ENCODE results near the gene PLIN4. TPM values are rescaled to one million over a fixed set of nuclear protein-coding genes. Genes with fewer than 3 reads are reported as not detected.

PLIN4 gene
- total RNA-seq, 2 experiments from 2014 or later = 0.13 to 0.32 TPM

DNA sequence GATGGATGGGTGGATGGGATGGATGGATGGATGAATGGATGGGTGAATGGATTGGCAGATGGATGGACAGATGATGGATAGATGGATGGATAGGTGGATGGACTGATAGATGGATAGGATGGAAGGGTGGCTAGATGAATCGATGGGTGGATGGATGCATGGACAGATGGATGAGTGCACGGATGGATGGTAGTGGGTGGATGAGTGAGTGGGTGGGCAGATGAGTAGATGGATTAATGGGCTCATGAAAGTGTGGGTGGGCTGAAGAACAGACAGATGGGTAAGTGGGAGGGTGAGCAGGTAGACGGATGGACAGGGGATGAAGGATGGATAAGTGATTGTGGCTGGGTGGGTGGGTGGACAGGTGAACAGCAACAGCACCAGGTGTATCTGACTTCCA lies 35.5 kb upstream of the PLIN4 start:
- TF ChIP-seq, protein P1, sequence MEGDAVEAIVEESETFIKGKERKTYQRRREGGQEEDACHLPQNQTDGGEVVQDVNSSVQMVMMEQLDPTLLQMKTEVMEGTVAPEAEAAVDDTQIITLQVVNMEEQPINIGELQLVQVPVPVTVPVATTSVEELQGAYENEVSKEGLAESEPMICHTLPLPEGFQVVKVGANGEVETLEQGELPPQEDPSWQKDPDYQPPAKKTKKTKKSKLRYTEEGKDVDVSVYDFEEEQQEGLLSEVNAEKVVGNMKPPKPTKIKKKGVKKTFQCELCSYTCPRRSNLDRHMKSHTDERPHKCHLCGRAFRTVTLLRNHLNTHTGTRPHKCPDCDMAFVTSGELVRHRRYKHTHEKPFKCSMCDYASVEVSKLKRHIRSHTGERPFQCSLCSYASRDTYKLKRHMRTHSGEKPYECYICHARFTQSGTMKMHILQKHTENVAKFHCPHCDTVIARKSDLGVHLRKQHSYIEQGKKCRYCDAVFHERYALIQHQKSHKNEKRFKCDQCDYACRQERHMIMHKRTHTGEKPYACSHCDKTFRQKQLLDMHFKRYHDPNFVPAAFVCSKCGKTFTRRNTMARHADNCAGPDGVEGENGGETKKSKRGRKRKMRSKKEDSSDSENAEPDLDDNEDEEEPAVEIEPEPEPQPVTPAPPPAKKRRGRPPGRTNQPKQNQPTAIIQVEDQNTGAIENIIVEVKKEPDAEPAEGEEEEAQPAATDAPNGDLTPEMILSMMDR (conservative IDR thresholded peaks at IDR 0.05; ENCODE audit: low read length) = no peak
- no peak for TF ChIP-seq EZH2phosphoT487 (IDR thresholded peaks at IDR 0.05; ENCODE audit: borderline replicate concordance, low read depth, low read length)
- Histone ChIP-seq H3K27ac (ENCODE audit: low read depth, low read length, poor library complexity, severe bottlenecking) (no peak overlapping the region), H3K4me2 (ENCODE audit: low read length) (no peak overlapping the region), H3K79me2 (ENCODE audit: insufficient read depth, low read depth, low read length) (no peaks in the 10 kb centered on the region), H4K20me1 (ENCODE audit: insufficient read depth, low read length) (no peaks in the 10 kb centered on the region), H3K4me1 (ENCODE audit: insufficient read depth, low read length, poor library complexity, severe bottlenecking) (no peaks in the 10 kb centered on the region), H3K36me3 (ENCODE audit: insufficient read depth, low read length) (no peaks in the 10 kb centered on the region), H3K4me3 (ENCODE audit: low read depth, low read length, poor library complexity, severe bottlenecking) (no peak overlapping the region), H3K9me3 (ENCODE audit: low read length) (no peaks in the 10 kb centered on the region), H3K9me2 (ENCODE audit: insufficient read depth, low read length) (no peaks in the 10 kb centered on the region), H2AFZ (ENCODE audit: low read length) (no peak overlapping the region)
- intact Hi-C loops (cut with micrococcal nuclease; ENCODE audit: unreplicated experiment) = no loop called here
- BruUV-seq (replicated peaks) = no TSS peak
- ChIA-PET CTCF (ENCODE audit: unreplicated experiment) (no interaction called here), POLR2A (no interaction called here)
- DNase-seq (ENCODE audit: low spot score) = no peak

DNA sequence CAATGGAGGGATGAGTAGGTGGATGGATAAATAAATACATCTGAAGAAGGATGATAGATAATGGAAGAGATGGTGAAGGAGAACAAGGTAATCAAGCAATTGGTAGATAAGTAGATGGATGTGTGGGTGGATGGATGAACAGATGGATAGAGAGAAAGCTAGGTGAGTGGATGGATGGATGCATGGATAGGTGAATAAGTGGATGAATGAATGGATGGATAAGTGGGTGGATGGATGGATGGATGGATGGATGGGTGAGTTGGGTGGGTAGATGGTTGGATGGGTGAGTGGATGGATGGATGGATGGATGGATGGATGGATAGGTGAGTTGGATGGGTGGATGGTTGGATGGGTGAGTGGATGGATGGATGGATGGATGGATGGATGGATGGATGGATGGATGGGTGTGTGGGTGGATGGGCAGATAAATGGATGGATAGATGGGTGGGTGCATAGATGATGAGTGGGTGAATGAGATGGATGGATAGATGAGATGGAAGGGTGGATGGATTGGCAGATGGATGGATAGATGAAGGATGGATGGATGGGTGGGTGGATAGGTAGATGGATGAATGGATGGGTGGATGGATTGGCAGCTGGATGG lies 34.9 kb upstream of the PLIN4 start:
- TF ChIP-seq, protein P1 (conservative IDR thresholded peaks at IDR 0.05; ENCODE audit: low read length) = no peak
- no peak for TF ChIP-seq EZH2phosphoT487 (IDR thresholded peaks at IDR 0.05; ENCODE audit: borderline replicate concordance, low read depth, low read length)
- ChIA-PET POLR2A (no interaction called here), CTCF (ENCODE audit: unreplicated experiment) (no interaction called here)
- Histone ChIP-seq H3K36me3 (ENCODE audit: insufficient read depth, low read length) (no peaks in the 10 kb centered on the region), H3K4me3 (ENCODE audit: low read depth, low read length, poor library complexity, severe bottlenecking) (no peak overlapping the region), H3K4me2 (ENCODE audit: low read length) (no peak overlapping the region), H3K9me2 (ENCODE audit: insufficient read depth, low read length) (no peaks in the 10 kb centered on the region), H4K20me1 (ENCODE audit: insufficient read depth, low read length) (no peaks in the 10 kb centered on the region), H3K27ac (ENCODE audit: low read depth, low read length, poor library complexity, severe bottlenecking) (no peak overlapping the region), H3K4me1 (ENCODE audit: insufficient read depth, low read length, poor library complexity, severe bottlenecking) (no peaks in the 10 kb centered on the region), H3K79me2 (ENCODE audit: insufficient read depth, low read depth, low read length) (no peaks in the 10 kb centered on the region), H3K9me3 (ENCODE audit: low read length) (no peaks in the 10 kb centered on the region), H2AFZ (ENCODE audit: low read length) (no peak overlapping the region)
- BruUV-seq (replicated peaks) = no TSS peak
- DNase-seq (ENCODE audit: low spot score) = no peak
- intact Hi-C loops (cut with micrococcal nuclease; ENCODE audit: unreplicated experiment) = no loop called here

DNA sequence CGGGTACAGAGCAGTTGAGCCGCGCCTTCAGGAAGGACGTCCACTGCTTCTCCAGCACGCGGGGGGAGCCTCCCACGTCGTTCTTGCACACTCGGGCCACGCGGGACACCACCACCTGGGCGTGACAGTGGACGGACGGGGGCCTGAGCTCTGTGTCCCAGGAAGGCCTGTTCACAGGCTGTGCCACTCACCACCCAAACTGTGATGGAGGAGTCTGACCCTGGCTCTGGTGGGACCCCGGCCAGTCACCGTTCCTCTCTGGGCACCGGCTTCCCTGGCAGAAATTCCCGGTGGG lies 34.2 kb upstream of the PLIN4 start:
- no TSS peak for BruUV-seq (replicated peaks)
- Histone ChIP-seq H3K4me3 (ENCODE audit: low read depth, low read length, poor library complexity, severe bottlenecking) (no peak overlapping the region), H3K9me2 (ENCODE audit: insufficient read depth, low read length) (no peaks in the 10 kb centered on the region), H3K9me3 (ENCODE audit: low read length) (no peaks in the 10 kb centered on the region), H3K79me2 (ENCODE audit: insufficient read depth, low read depth, low read length) (no peaks in the 10 kb centered on the region), H3K4me2 (ENCODE audit: low read length) (no peak overlapping the region), H3K4me1 (ENCODE audit: insufficient read depth, low read length, poor library complexity, severe bottlenecking) (no peaks in the 10 kb centered on the region), H3K27ac (ENCODE audit: low read depth, low read length, poor library complexity, severe bottlenecking) (no peak overlapping the region), H2AFZ (ENCODE audit: low read length) (no peak overlapping the region), H4K20me1 (ENCODE audit: insufficient read depth, low read length) (no peaks in the 10 kb centered on the region), H3K36me3 (ENCODE audit: insufficient read depth, low read length) (no peaks in the 10 kb centered on the region)
- POLR2A ChIA-PET = no interaction called here
- intact Hi-C loops (cut with micrococcal nuclease; ENCODE audit: unreplicated experiment) = no loop called here
- DNase-seq (ENCODE audit: low spot score) = no peak
- TF ChIP-seq, protein P1 (conservative IDR thresholded peaks at IDR 0.05; ENCODE audit: low read length) = no peak
- TF ChIP-seq EZH2phosphoT487 (IDR thresholded peaks at IDR 0.05; ENCODE audit: borderline replicate concordance, low read depth, low read length) = no peak
- CTCF ChIA-PET (ENCODE audit: unreplicated experiment) = no interaction called here
